SU-DHL-6 (cell line): Measurements from ENCODE around the gene PYGB.

Experiments
- CTCF ChIP-seq: fragments of 200-600 bp; sonication (generic); IDR thresholded peaks from one replicate; pipeline ENCODE4 v1.5.1; 2017; ENCODE audit warnings: antibody characterized with exemption, mild to moderate bottlenecking, low read length, moderate library complexity; ENCODE audit not compliant: insufficient read depth, poor library complexity, severe bottlenecking
- EZH2phosphoT487 ChIP-seq: fragments of 200-600 bp; sonication (generic), shearing (Covaris generic); conservative IDR thresholded peaks from 2 replicates; pipeline ENCODE4 v1.6.1; 2018; ENCODE audit warnings: mild to moderate bottlenecking, antibody characterized with exemption, low read length, moderate library complexity, mixed read lengths

DNA sequence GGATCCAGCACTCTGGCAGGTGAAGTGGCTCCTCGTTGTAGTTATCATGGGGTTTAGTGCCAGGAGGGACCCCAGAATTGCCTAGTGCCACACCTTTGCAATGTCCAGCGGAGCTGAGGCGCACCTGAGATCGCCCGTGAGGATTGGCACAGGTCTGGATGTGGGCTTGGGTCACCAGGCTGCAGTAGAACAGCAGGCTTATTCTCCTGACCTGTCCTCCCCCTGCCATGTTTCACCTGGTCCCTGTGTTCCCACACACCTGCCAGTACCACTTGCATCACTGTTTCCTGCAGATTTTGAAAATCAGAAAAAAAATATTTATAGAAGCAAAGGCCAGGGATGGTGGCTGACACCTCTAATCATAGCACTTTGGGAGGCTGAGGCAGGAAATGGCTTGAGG, 35.6 kb upstream of the PYGB start:
- TF ChIP-seq CTCF: no peak
- TF ChIP-seq EZH2phosphoT487: no peak
